Measurements from ENCODE around the gene CCDC77.

Gene CCDC77

DNA sequence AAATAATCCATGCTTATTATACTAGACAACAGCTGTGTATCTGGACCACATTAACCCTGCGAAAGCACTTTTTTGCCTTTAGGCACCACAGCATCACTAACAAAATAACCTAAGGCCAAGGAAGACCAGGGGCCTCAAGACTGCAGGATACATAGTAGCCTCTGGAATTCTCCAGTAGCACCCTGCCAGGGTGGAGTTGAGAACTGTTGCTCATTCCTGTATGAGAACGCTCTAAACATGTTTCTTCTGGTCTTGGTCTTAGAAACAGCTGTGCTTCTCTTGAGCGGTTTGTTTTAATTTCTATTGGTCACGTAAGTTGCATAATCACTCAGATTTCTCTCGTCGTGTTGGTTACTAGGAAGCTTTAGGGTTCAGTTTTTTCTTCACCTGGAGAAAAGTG lies 66.1 kb downstream of the CCDC77 start:
- TF ChIP-seq POLR2AphosphoS5 (IDR thresholded peaks at IDR 0.05; ENCODE audit: low read depth, low read length) (no peak), TAF1 (IDR thresholded peaks at IDR 0.05; ENCODE audit: borderline replicate concordance, low read depth, low read length) (no peak), POLR2A (IDR thresholded peaks at IDR 0.05; ENCODE audit: low read depth, low read length) (no peak)
- DNase-seq (ENCODE audit: insufficient read length) (no peak), FAIRE-seq (no peak)

DNA sequence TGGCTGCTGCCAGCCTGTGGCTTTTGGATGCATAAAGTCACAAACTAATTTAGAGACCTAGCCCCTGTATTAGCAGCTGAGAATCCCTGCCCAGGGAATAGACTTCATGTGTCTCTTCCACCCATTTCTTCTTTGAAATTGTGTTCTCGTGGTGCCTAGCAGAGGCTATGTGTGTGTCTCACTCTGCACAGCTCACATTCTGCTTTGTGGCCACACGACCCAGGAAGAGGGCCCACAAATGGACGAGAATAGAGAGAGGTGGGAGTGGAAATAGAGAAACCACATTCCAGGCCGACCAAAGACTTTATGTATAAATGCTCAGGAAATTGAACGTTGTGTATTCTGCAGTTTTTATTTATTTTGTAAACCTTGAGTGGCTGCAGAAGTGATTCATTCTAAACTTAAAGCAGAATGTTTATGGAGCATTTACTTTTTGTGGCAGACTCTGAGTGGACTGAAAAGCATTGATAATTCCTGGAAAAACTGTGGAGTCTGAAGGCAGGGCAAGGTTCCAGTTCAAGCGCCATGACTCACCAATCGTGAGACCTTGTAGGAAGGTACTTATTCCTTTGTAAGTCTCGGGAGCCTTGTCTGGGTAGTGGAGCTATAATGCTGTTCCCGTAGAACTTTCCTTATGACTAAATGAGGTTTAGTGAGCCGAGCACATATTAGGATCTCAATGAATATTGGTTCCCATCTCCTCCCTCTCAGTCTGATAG lies 67.4 kb downstream of the CCDC77 start:
- no peak for FAIRE-seq
- TF ChIP-seq POLR2A (IDR thresholded peaks at IDR 0.05; ENCODE audit: low read depth, low read length) (no peak), TAF1 (IDR thresholded peaks at IDR 0.05; ENCODE audit: borderline replicate concordance, low read depth, low read length) (no peak), POLR2AphosphoS5 (IDR thresholded peaks at IDR 0.05; ENCODE audit: low read depth, low read length) (no peak)
- no peak for DNase-seq (ENCODE audit: insufficient read length)

DNA sequence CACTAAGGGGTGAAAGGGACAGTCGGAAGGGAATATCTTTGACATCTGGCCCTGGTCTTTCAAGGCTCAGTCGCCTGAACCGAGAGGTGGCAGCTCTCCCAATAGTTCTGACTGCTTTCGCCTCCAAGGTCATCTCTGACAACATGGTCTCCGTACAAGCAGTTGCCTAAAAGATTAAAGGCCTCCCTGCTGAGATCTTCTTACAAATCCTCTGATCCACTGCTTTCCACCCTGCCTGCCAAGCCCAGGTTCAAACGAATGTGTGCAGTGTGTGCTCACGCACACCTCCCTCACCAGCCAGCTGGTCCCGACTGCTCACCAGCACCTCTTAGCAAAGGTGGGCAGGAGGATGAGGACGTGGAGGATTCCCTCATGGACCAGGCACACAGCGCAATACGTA lies 68.7 kb downstream of the CCDC77 start:
- DNase-seq (ENCODE audit: insufficient read length) (no peak), FAIRE-seq (no peak)
- TF ChIP-seq POLR2A (IDR thresholded peaks at IDR 0.05; ENCODE audit: low read depth, low read length): no peak
- TF ChIP-seq TAF1 (IDR thresholded peaks at IDR 0.05; ENCODE audit: borderline replicate concordance, low read depth, low read length): no peak

DNA sequence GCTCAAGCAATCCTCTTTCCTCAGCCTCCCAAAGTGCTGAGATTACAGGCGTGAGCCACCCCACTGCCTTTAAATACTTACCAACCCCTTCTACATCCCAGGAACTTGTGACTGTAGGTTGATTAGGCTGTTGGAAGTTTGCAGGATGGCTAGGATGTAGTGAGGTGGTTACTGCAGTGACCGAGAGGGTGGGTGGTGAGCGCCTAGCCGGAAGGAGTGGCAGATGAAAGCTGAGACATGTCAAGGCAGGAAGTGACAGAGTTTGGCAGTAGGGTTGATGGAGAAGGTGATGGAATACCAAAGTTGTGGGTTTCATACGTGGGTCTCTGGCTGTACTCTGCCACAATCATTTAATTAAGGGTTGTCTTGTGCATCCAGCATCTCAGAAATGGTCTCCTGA lies 71.8 kb downstream of the CCDC77 start:
- DNase-seq (ENCODE audit: insufficient read length) (no peak), FAIRE-seq (no peak)
- TF ChIP-seq POLR2A (IDR thresholded peaks at IDR 0.05; ENCODE audit: low read depth, low read length): no peak
- no peak for TF ChIP-seq POLR2AphosphoS5 (IDR thresholded peaks at IDR 0.05; ENCODE audit: low read depth, low read length)
- TF ChIP-seq TAF1 (IDR thresholded peaks at IDR 0.05; ENCODE audit: borderline replicate concordance, low read depth, low read length): no peak

DNA sequence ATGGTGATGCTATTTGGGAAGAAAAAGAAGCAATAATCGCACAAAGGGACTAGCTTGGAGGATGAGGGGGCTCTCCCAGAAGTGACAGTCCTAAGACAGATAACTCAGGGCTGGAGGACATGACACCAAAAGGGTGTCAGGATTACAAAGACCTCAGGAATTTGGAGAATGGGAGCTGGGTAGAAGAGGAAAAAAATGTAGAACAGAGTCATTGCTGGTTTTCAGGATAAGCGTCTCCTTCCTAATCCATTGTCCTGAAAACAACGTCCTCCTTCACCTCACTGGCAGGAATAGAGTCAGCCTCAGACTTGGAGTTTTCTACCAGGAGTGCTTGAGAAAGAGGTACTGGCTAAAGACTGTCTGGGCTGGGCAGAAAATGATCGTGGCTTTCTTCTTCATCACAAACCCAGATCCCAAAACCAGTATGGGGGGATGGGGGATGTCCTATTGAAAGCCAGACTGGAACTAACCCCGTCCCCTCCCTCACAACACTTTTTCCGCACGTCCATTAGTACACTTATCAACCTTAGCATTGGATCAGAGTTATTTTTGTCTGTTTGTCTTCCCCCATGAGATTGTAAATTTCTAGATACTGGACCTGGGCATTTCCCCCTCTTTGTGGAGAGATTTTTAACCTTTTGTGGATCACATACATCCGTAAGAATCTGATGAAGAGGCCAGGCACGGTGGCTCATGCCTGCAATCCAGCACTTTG lies 72.6 kb downstream of the CCDC77 start:
- FAIRE-seq (no peak), DNase-seq (ENCODE audit: insufficient read length) (no peak)
- TF ChIP-seq TAF1 (IDR thresholded peaks at IDR 0.05; ENCODE audit: borderline replicate concordance, low read depth, low read length) (no peak), POLR2A (IDR thresholded peaks at IDR 0.05; ENCODE audit: low read depth, low read length) (no peak), POLR2AphosphoS5 (IDR thresholded peaks at IDR 0.05; ENCODE audit: low read depth, low read length) (no peak)

DNA sequence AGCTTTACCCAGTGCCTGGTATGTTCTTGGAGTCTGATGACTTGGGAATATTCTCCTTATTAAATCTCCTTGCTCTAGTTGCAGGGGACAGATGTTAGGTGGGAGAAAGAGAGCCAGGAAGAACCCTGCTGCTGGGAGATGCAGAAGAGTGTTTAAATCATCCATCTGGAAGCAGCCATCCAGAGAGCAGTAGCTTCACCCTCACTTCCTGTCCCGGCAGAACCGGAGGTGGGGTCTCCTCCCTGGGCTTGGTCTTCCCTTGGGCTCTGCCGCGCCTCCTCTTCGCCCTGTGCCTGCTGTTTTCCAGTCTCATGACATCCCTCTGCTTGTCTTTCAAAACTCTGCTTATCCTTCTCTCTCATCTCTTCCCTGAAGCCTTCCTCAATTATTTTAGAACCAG lies 73.8 kb downstream of the CCDC77 start:
- DNase-seq (ENCODE audit: insufficient read length) (no peak), FAIRE-seq (no peak)
- TF ChIP-seq POLR2AphosphoS5 (IDR thresholded peaks at IDR 0.05; ENCODE audit: low read depth, low read length): no peak
- TF ChIP-seq TAF1 (IDR thresholded peaks at IDR 0.05; ENCODE audit: borderline replicate concordance, low read depth, low read length): no peak
- no peak for TF ChIP-seq POLR2A (IDR thresholded peaks at IDR 0.05; ENCODE audit: low read depth, low read length)

DNA sequence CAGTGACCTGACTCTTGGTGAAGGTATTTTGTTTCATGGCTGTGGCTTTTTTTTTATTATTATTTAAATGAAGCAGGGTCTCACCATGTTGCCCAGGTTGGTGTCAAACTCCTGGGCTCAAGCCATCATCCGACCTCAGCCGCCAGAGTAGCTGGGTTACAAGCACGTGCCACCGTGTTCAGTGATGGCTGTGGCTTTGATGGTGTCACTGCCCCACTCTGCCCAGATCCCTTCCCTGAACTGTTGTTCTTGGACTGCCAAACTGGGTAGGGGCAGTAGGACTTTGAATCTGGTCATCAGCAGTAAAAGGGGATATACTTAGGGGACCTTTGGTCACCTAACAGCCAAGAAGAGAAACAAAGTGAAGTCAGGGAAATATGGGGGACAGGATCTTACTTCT lies 77.7 kb downstream of the CCDC77 start:
- TF ChIP-seq POLR2AphosphoS5 (IDR thresholded peaks at IDR 0.05; ENCODE audit: low read depth, low read length) (no peak), TAF1 (IDR thresholded peaks at IDR 0.05; ENCODE audit: borderline replicate concordance, low read depth, low read length) (no peak), POLR2A (IDR thresholded peaks at IDR 0.05; ENCODE audit: low read depth, low read length) (no peak)
- FAIRE-seq (no peak), DNase-seq (ENCODE audit: insufficient read length) (no peak)

DNA sequence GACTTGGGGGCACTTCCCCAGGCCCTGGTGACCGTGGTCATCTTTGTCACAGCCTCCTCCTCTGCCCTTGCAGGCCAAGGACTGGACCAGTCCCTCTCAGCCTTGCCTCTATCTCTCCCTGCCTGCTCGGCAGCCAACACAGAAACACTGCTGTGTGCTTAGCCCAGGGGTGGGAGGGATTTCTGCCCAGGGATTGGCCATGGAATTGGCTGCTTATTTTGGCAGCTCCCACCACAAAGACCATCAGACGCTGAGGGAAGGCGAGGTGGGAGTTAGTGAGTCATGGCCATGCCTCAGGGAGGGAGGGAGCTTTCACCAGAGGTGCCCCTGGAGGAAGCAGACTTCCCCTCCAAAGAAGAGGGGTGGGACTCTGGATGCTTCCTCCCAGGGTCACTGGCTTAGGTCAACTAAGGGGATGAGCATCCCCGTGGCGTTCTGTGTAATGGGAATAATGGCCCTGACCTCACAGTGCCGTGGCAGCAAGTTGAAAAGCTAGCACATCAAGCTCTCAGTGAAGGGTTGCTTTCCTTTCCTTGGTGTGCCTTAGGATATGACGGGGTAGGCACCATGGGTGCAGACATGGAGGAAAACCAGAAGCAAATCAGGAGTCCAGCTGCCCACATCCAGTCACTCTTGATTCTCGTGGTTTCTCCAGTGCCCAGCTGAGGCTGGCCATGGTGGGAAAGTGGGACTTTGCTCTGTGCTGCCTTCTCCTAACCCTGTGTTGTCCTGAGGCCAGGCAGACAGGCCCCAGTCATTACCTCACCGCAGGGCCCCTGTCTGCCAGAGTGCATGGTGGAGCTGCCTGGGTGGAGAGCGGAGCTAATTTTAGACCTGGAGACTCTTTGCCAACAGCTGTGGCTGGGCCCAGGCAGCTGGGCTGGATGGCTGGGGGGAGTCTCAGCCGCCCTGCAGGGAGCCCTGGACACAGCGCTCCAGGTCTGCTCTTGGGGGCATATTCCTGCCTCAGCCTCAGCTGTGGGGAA lies 79.7 kb downstream of the CCDC77 start:
- no peak for TF ChIP-seq POLR2AphosphoS5 (IDR thresholded peaks at IDR 0.05; ENCODE audit: low read depth, low read length)
- TF ChIP-seq POLR2A (IDR thresholded peaks at IDR 0.05; ENCODE audit: low read depth, low read length): no peak
- no peak for TF ChIP-seq TAF1 (IDR thresholded peaks at IDR 0.05; ENCODE audit: borderline replicate concordance, low read depth, low read length)
- FAIRE-seq: no peak
- no peak for DNase-seq (ENCODE audit: insufficient read length)

DNA sequence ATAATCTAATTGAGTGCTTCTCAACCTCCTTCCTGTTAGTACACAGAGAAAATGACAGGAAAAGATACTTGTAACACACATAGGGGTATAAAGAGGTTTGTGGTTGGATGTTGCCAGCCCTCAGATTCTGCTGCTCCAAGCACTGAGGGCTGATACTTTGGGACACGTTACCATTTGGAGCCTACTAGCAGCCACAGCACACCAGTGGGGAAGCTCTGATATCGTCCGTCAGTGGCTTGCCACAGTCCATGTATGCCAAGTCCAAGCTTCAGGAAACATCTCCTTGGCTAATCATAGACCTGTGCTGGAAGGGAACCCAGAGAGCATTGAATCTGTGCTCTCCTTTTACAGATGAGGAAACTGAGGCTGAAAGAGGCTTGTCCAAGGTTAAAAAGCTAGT lies 80.6 kb downstream of the CCDC77 start:
- no peak for DNase-seq (ENCODE audit: insufficient read length)
- no peak for FAIRE-seq
- no peak for TF ChIP-seq TAF1 (IDR thresholded peaks at IDR 0.05; ENCODE audit: borderline replicate concordance, low read depth, low read length)
- no peak for TF ChIP-seq POLR2A (IDR thresholded peaks at IDR 0.05; ENCODE audit: low read depth, low read length)
- TF ChIP-seq POLR2AphosphoS5 (IDR thresholded peaks at IDR 0.05; ENCODE audit: low read depth, low read length): no peak

DNA sequence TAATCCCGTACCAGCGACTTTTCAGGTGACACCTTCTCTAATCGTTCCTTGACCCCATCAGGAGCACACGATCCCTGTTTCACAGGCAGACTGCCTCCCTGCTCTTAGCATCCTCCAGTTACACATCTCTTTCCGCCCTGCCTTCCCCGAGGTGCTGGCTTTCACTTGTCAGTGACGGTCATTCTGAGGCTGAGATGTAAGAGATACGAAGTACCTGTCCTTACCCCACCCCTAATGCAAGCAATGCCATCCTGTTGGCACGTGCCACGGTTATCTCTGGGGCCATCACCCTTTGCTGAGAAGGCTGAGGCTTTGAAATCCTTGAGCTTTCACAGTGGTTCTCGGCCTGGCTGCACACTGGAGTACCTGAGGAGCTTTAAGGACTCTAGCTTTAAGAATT lies 82.7 kb downstream of the CCDC77 start:
- no peak for TF ChIP-seq POLR2AphosphoS5 (IDR thresholded peaks at IDR 0.05; ENCODE audit: low read depth, low read length)
- TF ChIP-seq TAF1 (IDR thresholded peaks at IDR 0.05; ENCODE audit: borderline replicate concordance, low read depth, low read length): no peak

DNA sequence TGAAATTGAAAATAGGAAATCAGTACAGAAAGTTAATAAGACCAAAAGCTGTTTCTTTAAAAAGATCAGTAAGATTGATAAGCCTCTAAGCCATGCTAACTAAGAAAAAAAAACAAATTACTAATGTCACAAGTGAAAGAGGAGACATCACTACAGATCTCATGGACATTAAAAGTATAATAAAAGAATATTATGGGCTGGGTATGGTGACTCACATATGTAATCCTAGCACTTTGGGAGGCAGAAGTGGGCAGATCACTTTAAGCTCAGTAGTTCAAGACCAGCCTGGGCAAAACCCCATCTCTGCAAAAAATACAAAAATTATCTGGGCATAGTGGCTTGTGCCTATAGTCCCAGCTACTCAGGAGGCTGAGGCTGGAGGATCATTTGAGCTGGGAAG lies 88.8 kb downstream of the CCDC77 start:
- no peak for TF ChIP-seq POLR2AphosphoS5 (IDR thresholded peaks at IDR 0.05; ENCODE audit: low read depth, low read length)
- no peak for TF ChIP-seq POLR2A (IDR thresholded peaks at IDR 0.05; ENCODE audit: low read depth, low read length)
- no peak for TF ChIP-seq TAF1 (IDR thresholded peaks at IDR 0.05; ENCODE audit: borderline replicate concordance, low read depth, low read length)
- FAIRE-seq: no peak
- no peak for DNase-seq (ENCODE audit: insufficient read length)

More for the DNA sequence above, 82.7 kb downstream of the CCDC77 start:
- no peak for FAIRE-seq
- no peak for DNase-seq (ENCODE audit: insufficient read length)

Measured in GM12892 (cell line).